Rectal smooth muscle tissue (tissue), 1 donor: ENCODE measurements around the gene TACC3.

Experiments used
- H3K27ac ChIP-seq: one replicate; pipeline ENCODE4 v1.7.0; 2013; ENCODE audit warnings: low read depth, low read length, inconsistent platforms
- H3K27me3 ChIP-seq: one replicate; pipeline ENCODE4 v1.7.0; 2013; ENCODE audit warnings: low read length; ENCODE audit not compliant: control insufficient read depth, insufficient read depth
- H3K36me3 ChIP-seq: one replicate; pipeline ENCODE4 v1.7.0; 2013; ENCODE audit warnings: low read length; ENCODE audit not compliant: control insufficient read depth, insufficient read depth
- H3K4me1 ChIP-seq: one replicate; pipeline ENCODE4 v1.7.0; 2013; ENCODE audit warnings: low read length; ENCODE audit not compliant: control insufficient read depth, insufficient read depth
- H3K4me3 ChIP-seq: one replicate; pipeline ENCODE4 v1.7.0; 2013; ENCODE audit warnings: low read length
- H3K9ac ChIP-seq: one replicate; pipeline ENCODE4 v1.7.0; 2013; ENCODE audit warnings: low read length

Gene TACC3

GRCh38 chr4:1721666-1722550, 587 bp downstream of the TACC3 start:
- peaks cover 9% of the 10 kb centered on the region for H3K4me1 ChIP-seq
- H3K27ac ChIP-seq: no peak overlapping the region
- peaks cover 8% of the 10 kb centered on the region for H3K36me3 ChIP-seq
- no peaks in the 10 kb centered on the region for H3K27me3 ChIP-seq
- no peak overlapping the region for H3K9ac ChIP-seq
- peak overlapping the region; percentile 44 for H3K4me3 ChIP-seq

GRCh38 chr4:1722551-1723118, 1.3 kb downstream of the TACC3 start:
- H3K9ac ChIP-seq: peak overlapping the region; percentile 28
- H3K27me3 ChIP-seq: no peaks in the 10 kb centered on the region
- peaks cover 9% of the 10 kb centered on the region for H3K4me1 ChIP-seq
- no peak overlapping the region for H3K27ac ChIP-seq
- peaks cover 3% of the 10 kb centered on the region for H3K36me3 ChIP-seq
- peak overlapping the region; percentile 44 for H3K4me3 ChIP-seq

GRCh38 chr4:1723131-1723801, 1.9 kb downstream of the TACC3 start:
- Histone ChIP-seq H3K4me1 (peaks cover 9% of the 10 kb centered on the region), H3K27me3 (no peaks in the 10 kb centered on the region), H3K27ac (no peak overlapping the region), H3K4me3 (peak overlapping the region; percentile 17), H3K36me3 (peaks cover 3% of the 10 kb centered on the region), H3K9ac (peak overlapping the region; percentile 28)

GRCh38 chr4:1725521-1725920, 4.2 kb downstream of the TACC3 start:
- no peaks in the 10 kb centered on the region for H3K27me3 ChIP-seq
- no peak overlapping the region for H3K4me3 ChIP-seq
- H3K9ac ChIP-seq: no peak overlapping the region
- no peaks in the 10 kb centered on the region for H3K36me3 ChIP-seq
- H3K4me1 ChIP-seq: no peaks in the 10 kb centered on the region
- no peak overlapping the region for H3K27ac ChIP-seq

GRCh38 chr4:1726146-1726934, 5.0 kb downstream of the TACC3 start:
- Histone ChIP-seq H3K9ac (no peak overlapping the region), H3K36me3 (no peaks in the 10 kb centered on the region), H3K4me1 (no peaks in the 10 kb centered on the region), H3K27me3 (no peaks in the 10 kb centered on the region), H3K4me3 (no peak overlapping the region), H3K27ac (no peak overlapping the region)

GRCh38 chr4:1727117-1728031, 6.1 kb downstream of the TACC3 start:
- Histone ChIP-seq H3K4me3 (no peak overlapping the region), H3K9ac (no peak overlapping the region)

GRCh38 chr4:1728061-1728980, 7.0 kb downstream of the TACC3 start:
- Histone ChIP-seq H3K27ac (no peak overlapping the region), H3K9ac (no peak overlapping the region), H3K27me3 (no peaks in the 10 kb centered on the region), H3K4me1 (no peaks in the 10 kb centered on the region), H3K4me3 (no peak overlapping the region), H3K36me3 (peaks cover 3% of the 10 kb centered on the region)

More at GRCh38 chr4:1727117-1728031, 6.1 kb downstream of the TACC3 start:
- Histone ChIP-seq H3K27me3 (no peaks in the 10 kb centered on the region), H3K27ac (no peak overlapping the region), H3K36me3 (peaks cover 2% of the 10 kb centered on the region), H3K4me1 (no peaks in the 10 kb centered on the region)

- H3K36me3 ChIP-seq: peaks cover 5% of the 10 kb centered on the region
- no peaks in the 10 kb centered on the region for H3K4me1 ChIP-seq
- H3K9ac ChIP-seq: no peak overlapping the region
- H3K27ac ChIP-seq: no peak overlapping the region
- no peak overlapping the region for H3K4me3 ChIP-seq
- no peaks in the 10 kb centered on the region for H3K27me3 ChIP-seq
Measured at GRCh38 chr4:1730532-1731135, 9.3 kb downstream of the TACC3 start.

- Histone ChIP-seq H3K27ac (no peak overlapping the region), H3K36me3 (peaks cover 7% of the 10 kb centered on the region)
Measured at GRCh38 chr4:1731180-1731579, 9.9 kb downstream of the TACC3 start.

GRCh38 chr4:1732911-1733310, 11.6 kb downstream of the TACC3 start:
- no peaks in the 10 kb centered on the region for H3K27me3 ChIP-seq
- peaks cover 16% of the 10 kb centered on the region for H3K36me3 ChIP-seq
- no peak overlapping the region for H3K4me3 ChIP-seq
- no peaks in the 10 kb centered on the region for H3K4me1 ChIP-seq
- no peak overlapping the region for H3K9ac ChIP-seq
- no peak overlapping the region for H3K27ac ChIP-seq

More at GRCh38 chr4:1731180-1731579, 9.9 kb downstream of the TACC3 start:
- Histone ChIP-seq H3K9ac (no peak overlapping the region), H3K27me3 (no peaks in the 10 kb centered on the region), H3K4me1 (no peaks in the 10 kb centered on the region), H3K4me3 (no peak overlapping the region)
